ENCODE data around the gene TCP11L2. TPM values are rescaled to one million over a fixed set of nuclear protein-coding genes. Genes with fewer than 3 reads are reported as not detected.

Gene TCP11L2
- total and polyA plus RNA-seq, 2 of the 13 experiments (the other 11 are each of a cell fraction or from before 2014, with no cell fraction given) = 4.6 to 24.1 TPM

- TF ChIP-seq FOXO1 (CRISPR knock-in tag; IDR thresholded peaks at IDR 0.05) = peak; percentile 96
- TF ChIP-seq PRDM4 (CRISPR knock-in tag; IDR thresholded peaks at IDR 0.05; ENCODE audit: borderline replicate concordance) = no peak
- peak; percentile 62 for TF ChIP-seq FOXK2 (IDR thresholded peaks at IDR 0.05)
- TF ChIP-seq AHR (CRISPR knock-in tag; IDR thresholded peaks at IDR 0.05) = peak; percentile 71; the same call in 1 of the 2 replicates
- TF ChIP-seq CREBL2 (CRISPR knock-in tag; IDR thresholded peaks at IDR 0.05; ENCODE audit: borderline replicate concordance) = no peak
- TF ChIP-seq HOXA9 (CRISPR knock-in tag; IDR thresholded peaks at IDR 0.05; ENCODE audit: borderline replicate concordance) = no peak
- no peak for TF ChIP-seq ZNF44 (CRISPR knock-in tag; IDR thresholded peaks at IDR 0.05)
- TF ChIP-seq ZBTB39 (CRISPR knock-in tag; IDR thresholded peaks at IDR 0.05) = no peak
- peak; percentile 98 for TF ChIP-seq ARID5B (CRISPR knock-in tag; IDR thresholded peaks at IDR 0.05)
- TF ChIP-seq GABPB1 (CRISPR knock-in tag; IDR thresholded peaks at IDR 0.05) = peak; percentile 47; the same call in 1 of the 2 replicates
- TF ChIP-seq ZNF556 (CRISPR knock-in tag; IDR thresholded peaks at IDR 0.05; ENCODE audit: borderline replicate concordance) = no peak
- TF ChIP-seq AHDC1 (CRISPR knock-in tag; IDR thresholded peaks at IDR 0.05; ENCODE audit: borderline replicate concordance) = peak; percentile 97
- peak; percentile 98 for TF ChIP-seq FOSL2 (CRISPR knock-in tag; IDR thresholded peaks at IDR 0.05)
- TF ChIP-seq ZKSCAN8 (CRISPR knock-in tag; IDR thresholded peaks at IDR 0.05; ENCODE audit: borderline replicate concordance) = peak; percentile 74; the same call in 1 of the 2 replicates
Observed at GRCh38 chr12:106284358-106285105, 18.0 kb upstream of the TCP11L2 start (continued).
